CD4-positive, alpha-beta memory T cell (primary cell): ENCODE data around the gene CELA2B. TPM values are rescaled to one million over a fixed set of nuclear protein-coding genes. Genes with fewer than 3 reads are reported as not detected.

Experiments
- CTCF ChIA-PET: fragments of 350-600 bp; sonication (Branson Sonifier 250); formaldehyde crosslinking; loops from one replicate; lab custom pipeline; 2021; ENCODE audit warnings: inconsistent platforms; ENCODE audit not compliant: partially characterized antibody; lab: Charles Lee
- POLR2A ChIA-PET: fragments of 350-600 bp; sonication (Branson Sonifier 250); formaldehyde crosslinking; loops from one replicate; lab custom pipeline; 2021; ENCODE audit not compliant: partially characterized antibody; lab: Charles Lee
- DNase-seq, 5 donors: peaks; one replicate each; pipeline versions ENCODE4 v3.0.0 to v3.0.0-alpha.2; 2020 to 2022; ENCODE audit warnings: mixed read lengths in 1 of 5
- H3K27ac ChIP-seq: one replicate; pipeline ENCODE4 v1.7.0; 2013; ENCODE audit warnings: low read depth, low read length
- H3K27me3 ChIP-seq: 2 replicates; pipeline ENCODE4 v1.7.0; 2013; ENCODE audit warnings: mild to moderate bottlenecking, low read length, moderate library complexity; ENCODE audit not compliant: insufficient read depth
- H3K36me3 ChIP-seq: 2 replicates; pipeline ENCODE4 v1.7.0; 2013; ENCODE audit warnings: mild to moderate bottlenecking, low read length, moderate library complexity; ENCODE audit not compliant: insufficient read depth
- H3K4me1 ChIP-seq: 2 replicates; pipeline ENCODE4 v1.7.0; 2013; ENCODE audit warnings: mild to moderate bottlenecking, low read length, moderate library complexity; ENCODE audit not compliant: insufficient read depth
- H3K4me3 ChIP-seq, 2 donors: one replicate each; pipeline ENCODE4 v1.7.0; 2013; ENCODE audit warnings: low read length in 2 of 2, mild to moderate bottlenecking in 1 of 2
- H3K9me3 ChIP-seq, 2 donors: one replicate each; pipeline ENCODE4 v1.7.0; 2013; ENCODE audit warnings: low read length in 2 of 2, control low read depth in 1 of 2; ENCODE audit not compliant: control insufficient read depth in 1 of 2
- H3K27ac Mint-ChIP-seq, 7 donors: one replicate each; pipeline ENCODE4 v1.8.0; 2020 to 2021; ENCODE audit warnings: mixed read lengths in 7 of 7, mild to moderate bottlenecking in 6 of 7, inconsistent platforms in 3 of 7, moderate library complexity in 3 of 7
- H3K27me3 Mint-ChIP-seq, 2 donors: one replicate each; pipeline ENCODE4 v1.8.0; 2020 to 2021; ENCODE audit warnings: mixed read lengths in 2 of 2
- H3K36me3 Mint-ChIP-seq, 2 donors: one replicate each; pipeline ENCODE4 v1.8.0; 2020 to 2021; ENCODE audit warnings: mixed read lengths in 2 of 2, inconsistent platforms in 1 of 2, mild to moderate bottlenecking in 1 of 2
- H3K4me1 Mint-ChIP-seq, 4 donors: one replicate each; pipeline ENCODE4 v1.8.0; 2020 to 2021; ENCODE audit warnings: mixed read lengths in 4 of 4, mild to moderate bottlenecking in 1 of 4
- H3K4me3 Mint-ChIP-seq, 8 donors: one replicate each; pipeline ENCODE4 v1.8.0; 2020 to 2021; ENCODE audit warnings: mixed read lengths in 8 of 8, mild to moderate bottlenecking in 7 of 8, moderate library complexity in 6 of 8, inconsistent platforms in 3 of 8
- H3K9me3 Mint-ChIP-seq, 8 donors: one replicate each; pipeline ENCODE4 v1.8.0; 2020 to 2021; ENCODE audit warnings: mixed read lengths in 8 of 8, mild to moderate bottlenecking in 5 of 8, inconsistent platforms in 3 of 8, moderate library complexity in 1 of 8
- intact Hi-C: fragments of 100-400 bp; cut with micrococcal nuclease; formaldehyde crosslinking; loops from one replicate; pipeline ENCODE4 v1.15.1; 2023
- polyA plus RNA-seq, 2 donors: library from polyadenylated mRNA; unstranded; fragments of 300-500 nt; fragmentation: Illumina TruSeq; gene quantifications; one replicate each; pipeline ENCODE4 v1.2.3, GENCODE V29; 2021
- total RNA-seq, 2 experiments: library from RNA; stranded (reverse); gene quantifications; one replicate each; pipeline ENCODE4 v1.2.3, GENCODE V29; 2021

Gene CELA2B
- total and polyA plus RNA-seq, 4 experiments from 2014 or later = not detected

- Mint-ChIP-seq H3K27me3 (peaks cover 6 to 11% of the 10 kb centered on the region in 2 donors), H3K27ac (no peak overlapping the region), H3K4me1 (no peaks in the 10 kb centered on the region), H3K36me3 (no peaks in the 10 kb centered on the region), H3K4me3 (no peak overlapping the region), H3K9me3 (no peaks in the 10 kb centered on the region)
- no peaks in the 10 kb centered on the region for H3K27me3 ChIP-seq
- no peaks in the 10 kb centered on the region for H3K4me1 ChIP-seq
- no peaks in the 10 kb centered on the region for H3K9me3 ChIP-seq
- H3K27ac ChIP-seq = no peak overlapping the region
- ChIA-PET POLR2A (no interaction called here), CTCF (no interaction called here)
- no peak for DNase-seq
- no peak overlapping the region for H3K4me3 ChIP-seq
- no peaks in the 10 kb centered on the region for H3K36me3 ChIP-seq
- intact Hi-C loops = no loop called here
Observed at GRCh38 chr1:15452216-15452615, 23.7 kb upstream of the CELA2B start.

GRCh38 chr1:15452866-15453571 is 22.9 kb upstream of the CELA2B start:
- no peaks in the 10 kb centered on the region for H3K27me3 ChIP-seq
- no peaks in the 10 kb centered on the region for H3K4me1 ChIP-seq
- Mint-ChIP-seq H3K4me3 (no peak overlapping the region), H3K36me3 (no peaks in the 10 kb centered on the region), H3K9me3 (no peaks in the 10 kb centered on the region), H3K27ac (no peak overlapping the region), H3K27me3 (peaks cover 5 to 12% of the 10 kb centered on the region in 2 donors), H3K4me1 (no peaks in the 10 kb centered on the region)
- CTCF ChIA-PET = no interaction called here
- POLR2A ChIA-PET = no interaction called here
- H3K4me3 ChIP-seq = no peak overlapping the region
- intact Hi-C loops = no loop called here
- no peaks in the 10 kb centered on the region for H3K36me3 ChIP-seq
- no peaks in the 10 kb centered on the region for H3K9me3 ChIP-seq
- H3K27ac ChIP-seq = no peak overlapping the region
- no peak for DNase-seq

- no peaks in the 10 kb centered on the region for H3K9me3 Mint-ChIP-seq
- intact Hi-C loops = no loop called here
- Histone ChIP-seq H3K4me1 (no peaks in the 10 kb centered on the region), H3K36me3 (no peaks in the 10 kb centered on the region), H3K4me3 (no peak overlapping the region), H3K27me3 (no peaks in the 10 kb centered on the region), H3K27ac (no peak overlapping the region), H3K9me3 (no peaks in the 10 kb centered on the region)
- no peak overlapping the region for H3K4me3 Mint-ChIP-seq
- no peak for DNase-seq
- CTCF ChIA-PET = no interaction called here
- POLR2A ChIA-PET = no interaction called here
- no peaks in the 10 kb centered on the region for H3K4me1 Mint-ChIP-seq
- H3K27me3 Mint-ChIP-seq = peaks cover 5 to 12% of the 10 kb centered on the region in 2 donors
- H3K27ac Mint-ChIP-seq = no peak overlapping the region
- H3K36me3 Mint-ChIP-seq = no peaks in the 10 kb centered on the region
Observed at GRCh38 chr1:15453734-15454133, 22.2 kb upstream of the CELA2B start.

GRCh38 chr1:15454256-15454655 is 21.6 kb upstream of the CELA2B start:
- peaks cover 5 to 12% of the 10 kb centered on the region in 2 donors for H3K27me3 Mint-ChIP-seq
- Histone ChIP-seq H3K4me3 (no peak overlapping the region), H3K4me1 (no peaks in the 10 kb centered on the region), H3K27ac (no peak overlapping the region), H3K27me3 (no peaks in the 10 kb centered on the region), H3K9me3 (no peaks in the 10 kb centered on the region), H3K36me3 (no peaks in the 10 kb centered on the region)
- no peak overlapping the region for H3K4me3 Mint-ChIP-seq
- H3K4me1 Mint-ChIP-seq = no peaks in the 10 kb centered on the region
- intact Hi-C loops = no loop called here
- DNase-seq = no peak
- no peaks in the 10 kb centered on the region for H3K9me3 Mint-ChIP-seq
- H3K27ac Mint-ChIP-seq = no peak overlapping the region
- H3K36me3 Mint-ChIP-seq = no peaks in the 10 kb centered on the region
- ChIA-PET POLR2A (no interaction called here), CTCF (no interaction called here)

GRCh38 chr1:15455522-15455921 is 20.4 kb upstream of the CELA2B start:
- no peaks in the 10 kb centered on the region for H3K9me3 ChIP-seq
- no peaks in the 10 kb centered on the region for H3K27me3 ChIP-seq
- no peak overlapping the region for H3K4me3 Mint-ChIP-seq
- H3K36me3 ChIP-seq = no peaks in the 10 kb centered on the region
- DNase-seq = no peak
- no peak overlapping the region for H3K4me3 ChIP-seq
- H3K27ac ChIP-seq = no peak overlapping the region
- no peaks in the 10 kb centered on the region for H3K36me3 Mint-ChIP-seq
- H3K4me1 ChIP-seq = no peaks in the 10 kb centered on the region
- no peaks in the 10 kb centered on the region for H3K4me1 Mint-ChIP-seq
- intact Hi-C loops = no loop called here
- CTCF ChIA-PET = no interaction called here
- H3K27ac Mint-ChIP-seq = no peak overlapping the region
- POLR2A ChIA-PET = no interaction called here
- H3K9me3 Mint-ChIP-seq = no peaks in the 10 kb centered on the region
- peaks cover 5 to 9% of the 10 kb centered on the region in 2 donors for H3K27me3 Mint-ChIP-seq

GRCh38 chr1:15456313-15456954 is 19.5 kb upstream of the CELA2B start, which contains the start of gene CELA2A:
Gene CELA2A (plus strand): TSS chr1:15456732. CDS start chr1:15456754, 22 bp downstream.
- Histone ChIP-seq H3K27ac (no peak within 1 kb of the TSS), H3K36me3 (no peaks in the 10 kb centered on the region), H3K4me3 (no peak within 1 kb of the TSS), H3K4me1 (no peaks in the 10 kb centered on the region), H3K27me3 (no peaks in the 10 kb centered on the region), H3K9me3 (no peaks in the 10 kb centered on the region)
- POLR2A ChIA-PET = no interaction called here
- Mint-ChIP-seq H3K36me3 (no peaks in the 10 kb centered on the region), H3K27ac (no peak within 1 kb of the TSS), H3K4me3 (no peak within 1 kb of the TSS), H3K9me3 (no peaks in the 10 kb centered on the region), H3K27me3 (peaks cover 2 to 9% of the 10 kb centered on the region in 2 donors), H3K4me1 (no peaks in the 10 kb centered on the region)
- CTCF ChIA-PET = no interaction called here
- intact Hi-C loops = no loop called here
- DNase-seq = no peak

GRCh38 chr1:15457585-15457984 is 18.3 kb upstream of the CELA2B start:
- no peak overlapping the region for H3K4me3 ChIP-seq
- H3K27ac ChIP-seq = no peak overlapping the region
- Mint-ChIP-seq H3K27ac (no peak overlapping the region), H3K4me3 (no peak overlapping the region), H3K9me3 (no peaks in the 10 kb centered on the region), H3K4me1 (no peaks in the 10 kb centered on the region), H3K36me3 (no peaks in the 10 kb centered on the region), H3K27me3 (peaks cover 2 to 9% of the 10 kb centered on the region in 2 donors)
- ChIA-PET POLR2A (no interaction called here), CTCF (no interaction called here)
- H3K4me1 ChIP-seq = no peaks in the 10 kb centered on the region
- no peaks in the 10 kb centered on the region for H3K36me3 ChIP-seq
- no peaks in the 10 kb centered on the region for H3K9me3 ChIP-seq
- intact Hi-C loops = no loop called here
- no peak for DNase-seq
- H3K27me3 ChIP-seq = no peaks in the 10 kb centered on the region
